Activated naive CD8-positive, alpha-beta T cell treated with anti-CD3 and anti-CD28 coated beads, Interleukin-2, amount 10 ng/mL, durations not matched to agents 7 days and 5 days (primary cell): ENCODE measurements around the gene EOGT. TPM values are rescaled to one million over a fixed set of nuclear protein-coding genes. Genes with fewer than 3 reads are reported as not detected.

Experiments
- ATAC-seq: fragments of 150-1000 bp; cut with Tn5 transposase; one replicate; pipeline ENCODE4 v1.10.0; 2021; ENCODE audit warnings: low read depth, moderate library complexity
- POLR2A ChIA-PET: fragments of 350-600 bp; sonication (Branson Sonifier 250); formaldehyde crosslinking; loops from one replicate; lab custom pipeline; 2021; ENCODE audit warnings: antibody characterized with exemption; lab: Charles Lee
- DNase-seq: peaks from one replicate; pipeline ENCODE4 v3.0.0; 2021
- H3K27ac Mint-ChIP-seq: one replicate; pipeline ENCODE4 v1.8.0; 2022; ENCODE audit warnings: mild to moderate bottlenecking, mixed read lengths
- H3K27me3 Mint-ChIP-seq: one replicate; pipeline ENCODE4 v1.8.0; 2022; ENCODE audit warnings: mild to moderate bottlenecking, moderate library complexity, mixed read lengths
- H3K36me3 Mint-ChIP-seq: one replicate; pipeline ENCODE4 v1.8.0; 2021; ENCODE audit warnings: mild to moderate bottlenecking, mixed read lengths
- H3K4me1 Mint-ChIP-seq: one replicate; pipeline ENCODE4 v1.8.0; 2021; ENCODE audit warnings: mixed read lengths
- H3K4me3 Mint-ChIP-seq: one replicate; pipeline ENCODE4 v1.8.0; 2022; ENCODE audit warnings: mild to moderate bottlenecking, moderate library complexity, mixed read lengths
- H3K9me3 Mint-ChIP-seq: one replicate; pipeline ENCODE4 v1.8.0; 2021; ENCODE audit warnings: mixed read lengths
- total RNA-seq, 2 experiments: library from RNA; stranded (reverse); gene quantifications; one replicate each; pipeline ENCODE4 v1.2.3, GENCODE V29; 2021

Gene EOGT
- total RNA-seq: 10 to 100 TPM; 14.7 to 15.3 TPM

GRCh38 chr3:69013253-69014021 is at the start of gene EOGT:
Gene EOGT, minus strand, starts transcription at chr3:69013684. Its CDS starts 3,838 bp downstream, at chr3:69009846.
- Mint-ChIP-seq H3K9me3 (no peaks in the 10 kb centered on the region), H3K27me3 (no peaks in the 10 kb centered on the region)
- POLR2A ChIA-PET: interaction anchor here (0.8 to 1.7 kb wide), 7 partner anchors 14 to 78 kb away, joined by 3 to 7 read pairs (median 3); partner anchors contain the start of gene TMF1

GRCh38 chr3:69059688-69060087 is 46.2 kb upstream of the EOGT start:
- H3K27me3 Mint-ChIP-seq: no peaks in the 10 kb centered on the region
- H3K4me3 Mint-ChIP-seq: no peak overlapping the region
- peak overlapping the region; percentile 92 for H3K27ac Mint-ChIP-seq
- H3K36me3 Mint-ChIP-seq: peaks cover 46% of the 10 kb centered on the region
- H3K9me3 Mint-ChIP-seq: peaks cover 2% of the 10 kb centered on the region
- ATAC-seq (no peak), DNase-seq (no peak)
- peaks cover 41% of the 10 kb centered on the region for H3K4me1 Mint-ChIP-seq
- POLR2A ChIA-PET: interaction anchor here (4.0 to 5.1 kb wide), 2 partner anchors 21 to 26 kb away, joined by 16 to 43 read pairs; partner anchors contain the start of genes ARL6IP5 and UBA3

More at GRCh38 chr3:69013253-69014021, at the start of gene EOGT:
- Mint-ChIP-seq H3K36me3 (peaks cover 15% of the 10 kb centered on the region), H3K4me1 (peaks cover 16% of the 10 kb centered on the region), H3K27ac (peak within 1 kb of the TSS; percentile 90), H3K4me3 (peak within 1 kb of the TSS; percentile 88)
- peak; percentile 83 for ATAC-seq
- peak; percentile 87 for DNase-seq

GRCh38 chr3:69058947-69059224 is 45.4 kb upstream of the EOGT start:
- Mint-ChIP-seq H3K36me3 (peaks cover 46% of the 10 kb centered on the region), H3K4me1 (peaks cover 33% of the 10 kb centered on the region), H3K4me3 (peak overlapping the region; percentile 60), H3K27ac (peak overlapping the region; percentile 92), H3K27me3 (no peaks in the 10 kb centered on the region), H3K9me3 (peaks cover 2% of the 10 kb centered on the region)
- POLR2A ChIA-PET: interaction anchor here (1.0 to 5.1 kb wide), 5 partner anchors 10 to 35 kb away, joined by 3 to 43 read pairs (median 5); partner anchors contain the start of genes ARL6IP5 and UBA3
- no peak for ATAC-seq
- no peak for DNase-seq

- H3K27me3 Mint-ChIP-seq: no peaks in the 10 kb centered on the region
- H3K36me3 Mint-ChIP-seq: peaks cover 44% of the 10 kb centered on the region
- H3K4me1 Mint-ChIP-seq: peaks cover 30% of the 10 kb centered on the region
- ATAC-seq: peak; percentile 98
- POLR2A ChIA-PET: interaction anchor here (0.9 to 5.1 kb wide), 6 partner anchors 11 to 35 kb away, joined by 3 to 43 read pairs (median 5); partner anchors contain the start of genes ARL6IP5 and UBA3
- peaks cover 2% of the 10 kb centered on the region for H3K9me3 Mint-ChIP-seq
- peak overlapping the region; percentile 60 for H3K4me3 Mint-ChIP-seq
- peak overlapping the region; percentile 92 for H3K27ac Mint-ChIP-seq
- no peak for DNase-seq
Measured at GRCh38 chr3:69058180-69058946, 44.9 kb upstream of the EOGT start.

GRCh38 chr3:69052472-69052898 is 39.0 kb upstream of the EOGT start:
- Mint-ChIP-seq H3K4me3 (peak overlapping the region; percentile 98), H3K27me3 (no peaks in the 10 kb centered on the region), H3K4me1 (peaks cover 39% of the 10 kb centered on the region), H3K27ac (peak overlapping the region; percentile 97), H3K9me3 (no peaks in the 10 kb centered on the region), H3K36me3 (peaks cover 27% of the 10 kb centered on the region)
- POLR2A ChIA-PET: interaction anchor here (0.7 to 4.6 kb wide), 16 partner anchors 9 to 176 kb away, joined by 3 to 63 read pairs (median 4); partner anchors contain the start of genes ARL6IP5, EOGT and UBA3
- ATAC-seq: peak; percentile 16
- DNase-seq: no peak

- H3K4me1 Mint-ChIP-seq: peaks cover 39% of the 10 kb centered on the region
- H3K27me3 Mint-ChIP-seq: no peaks in the 10 kb centered on the region
- peak within 1 kb of the TSS; percentile 98 for H3K4me3 Mint-ChIP-seq
- peak within 1 kb of the TSS; percentile 97 for H3K27ac Mint-ChIP-seq
- ATAC-seq: peak; percentile 95
- no peaks in the 10 kb centered on the region for H3K9me3 Mint-ChIP-seq
- POLR2A ChIA-PET: interaction anchor here (0.6 to 4.6 kb wide), 18 partner anchors 9 to 177 kb away, joined by 3 to 63 read pairs (median 3); partner anchors contain the start of genes ARL6IP5, EOGT and UBA3
- peak; percentile 95 for DNase-seq
- peaks cover 28% of the 10 kb centered on the region for H3K36me3 Mint-ChIP-seq
Measured at GRCh38 chr3:69051756-69052471, 38.4 kb upstream of the EOGT start, which contains the start of gene TMF1. Gene TMF1, minus strand, starts transcription at chr3:69052333. Its CDS starts 247 bp downstream, at chr3:69052086.

GRCh38 chr3:69048990-69049389 is 35.5 kb upstream of the EOGT start:
- peaks cover 34% of the 10 kb centered on the region for H3K36me3 Mint-ChIP-seq
- POLR2A ChIA-PET: interaction anchor here (1.0 to 2.1 kb wide), 2 partner anchors 35 to 50 kb away, joined by 3 to 5 read pairs; partner anchors contain the start of gene EOGT
- no peak for DNase-seq
- H3K27me3 Mint-ChIP-seq: no peaks in the 10 kb centered on the region
- H3K27ac Mint-ChIP-seq: no peak overlapping the region
- H3K4me3 Mint-ChIP-seq: peak overlapping the region; percentile 30
- ATAC-seq: no peak
- peaks cover 41% of the 10 kb centered on the region for H3K4me1 Mint-ChIP-seq
- no peaks in the 10 kb centered on the region for H3K9me3 Mint-ChIP-seq

- H3K4me1 Mint-ChIP-seq: peaks cover 22% of the 10 kb centered on the region
- ATAC-seq (no peak), DNase-seq (no peak)
- no peaks in the 10 kb centered on the region for H3K9me3 Mint-ChIP-seq
- H3K27ac Mint-ChIP-seq: no peak overlapping the region
- H3K36me3 Mint-ChIP-seq: peaks cover 34% of the 10 kb centered on the region
- H3K27me3 Mint-ChIP-seq: no peaks in the 10 kb centered on the region
- H3K4me3 Mint-ChIP-seq: no peak overlapping the region
- POLR2A ChIA-PET: interaction anchor here (0.7 to 0.9 kb wide), 2 partner anchors 42 to 64 kb away, joined by 3 to 4 read pairs; no protein-coding TSS in a partner anchor
Measured at GRCh38 chr3:69044608-69045007, 31.1 kb upstream of the EOGT start.

GRCh38 chr3:69033470-69033869 is 20.0 kb upstream of the EOGT start:
- Mint-ChIP-seq H3K9me3 (no peaks in the 10 kb centered on the region), H3K4me1 (peaks cover 10% of the 10 kb centered on the region), H3K36me3 (peaks cover 42% of the 10 kb centered on the region), H3K27me3 (no peaks in the 10 kb centered on the region), H3K27ac (no peak overlapping the region), H3K4me3 (no peak overlapping the region)
- DNase-seq: no peak
- ATAC-seq: no peak
- POLR2A ChIA-PET: no interaction called here

GRCh38 chr3:69032737-69033136 is 19.3 kb upstream of the EOGT start:
- POLR2A ChIA-PET: interaction anchor here (0.8 kb wide), 1 partner anchor 20 kb away, joined by 3 read pairs; the partner anchor contains the start of gene TMF1
- no peak for ATAC-seq
- Mint-ChIP-seq H3K36me3 (peaks cover 43% of the 10 kb centered on the region), H3K27ac (no peak overlapping the region), H3K4me3 (no peak overlapping the region), H3K9me3 (no peaks in the 10 kb centered on the region), H3K4me1 (peaks cover 9% of the 10 kb centered on the region), H3K27me3 (no peaks in the 10 kb centered on the region)
- DNase-seq: no peak

GRCh38 chr3:69032142-69032541 is 18.7 kb upstream of the EOGT start:
- no peaks in the 10 kb centered on the region for H3K9me3 Mint-ChIP-seq
- no peak for DNase-seq
- H3K27ac Mint-ChIP-seq: no peak overlapping the region
- peaks cover 9% of the 10 kb centered on the region for H3K4me1 Mint-ChIP-seq
- no peak overlapping the region for H3K4me3 Mint-ChIP-seq
- POLR2A ChIA-PET: interaction anchor here (0.8 kb wide), 1 partner anchor 20 kb away, joined by 3 read pairs; the partner anchor contains the start of gene TMF1
- peaks cover 45% of the 10 kb centered on the region for H3K36me3 Mint-ChIP-seq
- no peak for ATAC-seq
- no peaks in the 10 kb centered on the region for H3K27me3 Mint-ChIP-seq

- POLR2A ChIA-PET: no interaction called here
- peaks cover 44% of the 10 kb centered on the region for H3K36me3 Mint-ChIP-seq
- ATAC-seq: no peak
- no peaks in the 10 kb centered on the region for H3K9me3 Mint-ChIP-seq
- peaks cover 6% of the 10 kb centered on the region for H3K4me1 Mint-ChIP-seq
- H3K27me3 Mint-ChIP-seq: no peaks in the 10 kb centered on the region
- no peak overlapping the region for H3K27ac Mint-ChIP-seq
- no peak overlapping the region for H3K4me3 Mint-ChIP-seq
- no peak for DNase-seq
Measured at GRCh38 chr3:69031635-69032034, 18.2 kb upstream of the EOGT start.
